NB4 (cell line): ENCODE data around the gene EML3.

Source experiments
- DNase-seq: peaks from one replicate; pipeline ENCODE4 v3.0.0; 2010; ENCODE audit warnings: low read depth
- H3K4me3 ChIP-seq: one replicate; pipeline ENCODE4 v1.5.1; 2011; ENCODE audit warnings: mild to moderate bottlenecking, low read depth, low read length, moderate library complexity
- CTCF ChIP-seq: IDR thresholded peaks from one replicate; pipeline ENCODE4 v1.5.1; 2012; ENCODE audit warnings: low read depth, low read length
- MAX ChIP-seq: IDR thresholded peaks from 2 replicates; pipeline ENCODE4 v1.6.1; 2011; ENCODE audit warnings: low read depth, low read length
- MYC ChIP-seq: IDR thresholded peaks from 2 replicates; pipeline ENCODE4 v1.6.1; 2011; ENCODE audit warnings: low read depth, low read length
- POLR2A ChIP-seq: IDR thresholded peaks from 2 replicates; pipeline ENCODE4 v1.6.1; 2011; ENCODE audit warnings: mild to moderate bottlenecking; ENCODE audit not compliant: insufficient read length; ENCODE audit errors: extremely low read depth

The EML3 gene

GRCh38 chr11:62604460-62605120 is 8.0 kb downstream of the EML3 start:
- DNase-seq: no peak
- TF ChIP-seq MYC (no peak), MAX (no peak), CTCF (no peak), POLR2A (no peak)
- H3K4me3 ChIP-seq: no peak overlapping the region

- no peak overlapping the region for H3K4me3 ChIP-seq
- DNase-seq: no peak
- TF ChIP-seq MAX (no peak), POLR2A (no peak), CTCF (no peak), MYC (no peak)
Observed at GRCh38 chr11:62603776-62604299, 8.7 kb downstream of the EML3 start.

GRCh38 chr11:62603072-62603408 is 9.5 kb downstream of the EML3 start:
- no peak overlapping the region for H3K4me3 ChIP-seq

GRCh38 chr11:62602141-62603071 is 10.2 kb downstream of the EML3 start:
- peak overlapping the region; percentile 49 for H3K4me3 ChIP-seq
- no peak for DNase-seq
- TF ChIP-seq POLR2A: no peak
- no peak for TF ChIP-seq MYC
- no peak for TF ChIP-seq CTCF
- no peak for TF ChIP-seq MAX

More at GRCh38 chr11:62603072-62603408, 9.5 kb downstream of the EML3 start:
- DNase-seq: no peak
- TF ChIP-seq POLR2A (no peak), CTCF (no peak), MAX (no peak), MYC (no peak)

- TF ChIP-seq MYC (peak; percentile 34), CTCF (no peak), MAX (peak; percentile 74), POLR2A (peak; percentile 65)
- H3K4me3 ChIP-seq: peak within 1 kb of the TSS; percentile 93
- peak; percentile 99 for DNase-seq
Observed at GRCh38 chr11:62601372-62602140, 11.0 kb downstream of the EML3 start, which contains the start of gene MTA2. Gene MTA2 (minus strand): TSS chr11:62601865. CDS start chr11:62601450, 415 bp downstream.
